ENCODE measurements around the gene HIF1AN.

The HIF1AN gene

GRCh38 chr10:100519311-100520051, 16.3 kb upstream of the HIF1AN start, which contains the start of gene SEC31B:
Gene SEC31B, minus strand, starts transcription at chr10:100519861. Its CDS starts 2,909 bp downstream, at chr10:100516952.
- TF ChIP-seq, protein P1, sequence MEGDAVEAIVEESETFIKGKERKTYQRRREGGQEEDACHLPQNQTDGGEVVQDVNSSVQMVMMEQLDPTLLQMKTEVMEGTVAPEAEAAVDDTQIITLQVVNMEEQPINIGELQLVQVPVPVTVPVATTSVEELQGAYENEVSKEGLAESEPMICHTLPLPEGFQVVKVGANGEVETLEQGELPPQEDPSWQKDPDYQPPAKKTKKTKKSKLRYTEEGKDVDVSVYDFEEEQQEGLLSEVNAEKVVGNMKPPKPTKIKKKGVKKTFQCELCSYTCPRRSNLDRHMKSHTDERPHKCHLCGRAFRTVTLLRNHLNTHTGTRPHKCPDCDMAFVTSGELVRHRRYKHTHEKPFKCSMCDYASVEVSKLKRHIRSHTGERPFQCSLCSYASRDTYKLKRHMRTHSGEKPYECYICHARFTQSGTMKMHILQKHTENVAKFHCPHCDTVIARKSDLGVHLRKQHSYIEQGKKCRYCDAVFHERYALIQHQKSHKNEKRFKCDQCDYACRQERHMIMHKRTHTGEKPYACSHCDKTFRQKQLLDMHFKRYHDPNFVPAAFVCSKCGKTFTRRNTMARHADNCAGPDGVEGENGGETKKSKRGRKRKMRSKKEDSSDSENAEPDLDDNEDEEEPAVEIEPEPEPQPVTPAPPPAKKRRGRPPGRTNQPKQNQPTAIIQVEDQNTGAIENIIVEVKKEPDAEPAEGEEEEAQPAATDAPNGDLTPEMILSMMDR (IDR thresholded peaks at IDR 0.05; ENCODE audit: low read length, missing control alignments) = no peak
- DNase-seq (ENCODE audit: low read depth) = no peak
- H3K4me3 ChIP-seq (replicated peaks; ENCODE audit: low read depth, low read length) = peak within 1 kb of the TSS; percentile 31

DNA sequence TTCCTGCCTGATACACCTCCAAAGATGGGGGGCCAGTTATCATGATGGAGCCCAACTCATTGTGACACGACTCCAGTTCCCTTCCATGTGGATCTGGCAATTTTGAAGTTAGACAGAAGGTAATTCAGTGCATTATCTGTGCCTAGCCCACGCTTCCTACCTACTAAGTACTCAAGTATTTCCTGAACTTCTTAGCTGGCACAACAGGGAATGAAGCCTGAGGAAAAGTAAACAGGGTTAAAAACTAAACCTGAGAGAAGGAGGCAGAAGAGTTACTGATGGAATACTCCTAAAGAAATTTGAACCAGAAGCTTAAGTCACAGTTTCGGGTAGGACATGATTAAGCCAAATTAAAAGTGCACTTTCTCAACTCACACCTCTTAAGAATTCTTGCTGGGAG, 14.9 kb upstream of the HIF1AN start:
- DNase-seq (ENCODE audit: low read depth) = peak; percentile 74
- no peak overlapping the region for H3K4me3 ChIP-seq (replicated peaks; ENCODE audit: low read depth, low read length)
- TF ChIP-seq, protein P1 (IDR thresholded peaks at IDR 0.05; ENCODE audit: low read length, missing control alignments) = no peak

- TF ChIP-seq, protein P1 (IDR thresholded peaks at IDR 0.05; ENCODE audit: low read length, missing control alignments) = no peak
- DNase-seq (ENCODE audit: low read depth) = no peak
- H3K4me3 ChIP-seq (replicated peaks; ENCODE audit: low read depth, low read length) = no peak overlapping the region
Observed at GRCh38 chr10:100522107-100522801, 13.5 kb upstream of the HIF1AN start.

- no peak overlapping the region for H3K4me3 ChIP-seq (replicated peaks; ENCODE audit: low read depth, low read length)
- TF ChIP-seq, protein P1 (IDR thresholded peaks at IDR 0.05; ENCODE audit: low read length, missing control alignments) = no peak
- DNase-seq (ENCODE audit: low read depth) = no peak
Observed at GRCh38 chr10:100522945-100523344, 12.8 kb upstream of the HIF1AN start.

DNA sequence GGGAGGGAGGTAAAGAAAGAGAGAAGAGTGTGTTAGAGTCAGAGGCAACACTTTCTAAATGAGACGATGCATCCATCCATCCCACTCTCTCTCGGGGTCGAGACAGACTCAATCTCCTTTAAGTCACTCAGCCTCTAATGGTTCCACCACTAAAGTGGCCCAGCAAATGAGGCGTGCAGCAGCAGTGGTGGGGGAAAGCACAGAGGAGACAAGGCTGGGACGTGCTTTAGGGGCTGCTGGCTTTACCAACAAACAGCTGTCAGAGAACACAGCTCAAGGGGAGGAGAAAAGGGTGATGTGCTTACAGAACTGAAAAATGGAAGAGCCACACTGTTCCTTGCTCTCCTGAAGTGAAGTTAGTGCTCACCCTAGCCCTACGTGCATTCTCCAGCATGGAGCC, 11.5 kb upstream of the HIF1AN start:
- H3K4me3 ChIP-seq (replicated peaks; ENCODE audit: low read depth, low read length) = no peak overlapping the region
- TF ChIP-seq, protein P1 (IDR thresholded peaks at IDR 0.05; ENCODE audit: low read length, missing control alignments) = no peak
- no peak for DNase-seq (ENCODE audit: low read depth)

DNA sequence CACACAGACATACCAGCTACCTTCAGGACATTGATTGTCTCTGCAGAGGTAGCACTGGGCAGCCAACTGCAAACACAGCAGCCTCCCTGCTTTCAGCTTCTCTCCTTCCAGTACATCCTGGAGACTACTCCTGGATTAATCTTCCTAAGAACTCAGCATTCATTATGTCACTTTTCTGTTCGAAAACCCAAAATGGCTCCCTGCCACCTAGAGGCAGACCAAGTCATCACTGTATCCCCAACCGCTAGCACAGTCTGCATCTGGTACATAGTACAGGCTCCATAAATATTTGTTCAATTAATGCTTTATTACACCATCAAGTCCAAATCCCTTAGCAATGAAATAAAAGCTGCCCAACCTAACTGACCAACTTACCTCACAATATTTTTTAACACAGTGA, 11.1 kb upstream of the HIF1AN start:
- DNase-seq (ENCODE audit: low read depth) = no peak
- no peak overlapping the region for H3K4me3 ChIP-seq (replicated peaks; ENCODE audit: low read depth, low read length)
- TF ChIP-seq, protein P1 (IDR thresholded peaks at IDR 0.05; ENCODE audit: low read length, missing control alignments) = peak; percentile 5
